DMS53 treated with DMSO at 0.1 percent for 48 hours (cell line): ENCODE data around the gene MTTP.

Experiments
- DNase-seq: peaks from one replicate; lab custom pipeline; 2025; ENCODE audit not compliant: unreplicated experiment; lab: John Stamatoyannopoulos, UW

Gene MTTP

DNA sequence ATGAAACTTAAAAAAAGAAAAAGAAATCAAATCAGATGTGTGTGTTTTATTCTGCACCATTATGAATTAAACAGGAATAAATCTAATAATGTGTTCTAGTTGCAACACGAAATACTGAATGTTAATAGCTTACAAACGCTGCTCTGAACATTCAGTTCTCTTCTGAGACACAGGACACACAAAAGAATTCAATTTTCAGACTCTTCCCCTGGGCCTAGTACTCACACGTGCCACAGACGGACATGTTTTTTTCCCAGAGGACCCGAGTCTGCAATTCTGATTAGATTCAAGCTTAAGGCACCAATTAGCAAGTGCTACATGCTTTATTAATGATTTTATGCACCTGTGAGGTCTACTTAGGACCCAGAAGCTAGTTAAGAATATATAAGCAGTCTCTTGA, 62.5 kb downstream of the MTTP start:
- no peak for DNase-seq

DNA sequence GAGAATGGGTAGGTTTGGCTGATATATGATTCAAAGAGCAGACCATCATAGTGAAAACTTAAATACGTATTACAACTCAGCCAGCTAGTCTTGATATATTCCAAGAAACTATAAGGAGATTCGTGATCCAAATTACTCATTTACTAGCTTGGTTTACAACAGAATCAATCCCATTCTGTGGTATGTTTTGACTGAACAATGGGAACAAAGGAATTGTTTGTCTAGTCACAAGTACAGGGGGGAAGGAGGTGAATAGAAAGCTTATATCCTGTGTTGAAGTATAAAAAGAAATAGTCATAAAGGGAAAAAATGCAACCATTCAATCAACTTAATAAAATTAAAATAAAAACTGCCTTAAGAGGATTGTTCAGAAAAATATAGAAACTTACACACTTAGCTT, 66.1 kb downstream of the MTTP start:
- peak; percentile 18 for DNase-seq

DNA sequence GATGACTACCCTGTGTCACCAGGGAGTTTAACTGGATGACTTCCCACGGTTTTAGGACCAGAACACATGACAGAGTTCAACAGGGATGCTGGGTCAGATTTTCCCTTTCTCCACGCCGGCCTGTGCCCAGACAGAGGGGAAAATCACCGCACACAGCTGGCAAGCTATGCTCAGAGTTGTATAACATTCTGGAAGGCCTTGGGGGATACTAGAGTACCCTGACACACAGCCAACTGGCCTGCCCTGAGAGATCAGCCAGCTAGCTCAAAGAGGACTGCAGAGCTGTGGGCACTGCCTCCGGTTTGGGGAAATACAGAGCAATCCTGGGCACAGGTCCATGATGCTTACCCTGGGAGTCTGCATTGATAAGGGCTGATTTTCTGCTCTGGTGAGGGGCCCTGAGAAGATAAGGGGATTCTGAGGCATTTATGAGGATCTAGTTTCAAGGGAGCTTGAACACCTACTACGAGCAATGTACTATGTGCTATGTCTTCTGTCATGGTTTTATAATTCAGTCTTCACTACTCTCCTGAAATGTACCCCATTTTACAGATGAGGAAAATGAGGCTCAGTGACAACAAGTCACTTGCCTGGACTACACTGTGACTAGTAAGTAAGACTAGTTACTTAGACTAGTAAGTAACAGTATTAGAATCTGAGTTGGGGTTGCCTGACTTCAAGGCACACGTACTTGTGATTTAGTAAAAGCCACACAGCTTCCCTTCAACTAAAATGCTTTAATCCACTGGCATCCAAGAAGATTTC, 68.3 kb downstream of the MTTP start:
- DNase-seq = no peak

DNA sequence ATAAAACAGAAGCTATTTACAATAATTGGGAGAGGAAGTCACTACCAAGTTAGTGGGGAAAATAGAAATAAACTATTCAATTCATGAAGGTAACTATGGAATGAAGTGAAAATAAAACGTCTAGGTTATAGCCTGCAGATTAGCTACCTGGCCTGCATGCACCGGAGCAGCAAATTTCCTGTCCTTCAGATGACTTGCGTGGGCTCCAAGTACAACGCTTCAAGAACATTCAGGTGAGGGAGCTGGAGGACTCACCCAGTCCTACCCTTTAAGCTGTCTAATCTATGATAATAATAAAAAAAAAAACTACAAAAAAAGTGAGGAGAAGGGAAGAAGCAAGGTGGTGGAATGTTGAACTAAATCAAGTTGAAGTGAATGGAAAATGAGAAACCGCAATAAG, 69.8 kb downstream of the MTTP start:
- no peak for DNase-seq

DNA sequence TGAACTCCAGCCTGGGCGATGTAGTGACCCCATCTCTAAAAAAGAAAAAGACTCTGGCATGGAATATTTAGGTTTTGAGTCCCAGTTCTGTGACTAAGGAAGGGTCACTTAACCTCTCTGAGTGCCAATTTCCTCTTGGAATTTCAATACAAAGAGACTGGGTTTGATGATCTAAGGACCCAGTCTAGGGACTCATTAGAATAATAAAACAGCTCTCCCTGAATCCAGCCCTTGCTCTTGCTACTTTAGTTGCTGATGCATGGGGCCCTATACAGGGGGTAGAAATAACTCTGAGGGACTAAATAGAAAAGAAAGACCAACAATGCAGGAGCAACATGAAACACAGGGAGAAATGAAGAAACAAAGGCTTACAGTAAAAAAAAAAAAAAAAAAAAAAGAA, 70.4 kb downstream of the MTTP start:
- no peak for DNase-seq

DNA sequence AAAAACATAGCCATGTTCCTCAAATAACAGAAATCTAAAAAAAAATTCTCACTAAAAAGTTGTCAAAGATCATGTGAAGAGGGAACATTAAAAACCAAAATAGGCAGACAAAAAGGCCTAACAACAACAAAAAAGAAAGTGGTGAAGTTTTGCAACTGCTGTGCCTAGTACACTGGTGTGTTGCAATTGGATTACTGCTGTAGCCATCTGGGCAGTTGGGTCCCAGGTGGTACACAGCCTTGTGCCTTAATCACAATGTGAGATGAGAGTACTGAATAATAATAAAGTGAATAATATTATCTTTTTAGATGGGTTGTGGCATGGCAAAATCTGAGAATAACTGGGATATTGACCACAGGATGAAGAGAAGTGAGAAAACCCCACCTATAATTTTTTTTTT, 71.0 kb downstream of the MTTP start:
- DNase-seq = no peak

DNA sequence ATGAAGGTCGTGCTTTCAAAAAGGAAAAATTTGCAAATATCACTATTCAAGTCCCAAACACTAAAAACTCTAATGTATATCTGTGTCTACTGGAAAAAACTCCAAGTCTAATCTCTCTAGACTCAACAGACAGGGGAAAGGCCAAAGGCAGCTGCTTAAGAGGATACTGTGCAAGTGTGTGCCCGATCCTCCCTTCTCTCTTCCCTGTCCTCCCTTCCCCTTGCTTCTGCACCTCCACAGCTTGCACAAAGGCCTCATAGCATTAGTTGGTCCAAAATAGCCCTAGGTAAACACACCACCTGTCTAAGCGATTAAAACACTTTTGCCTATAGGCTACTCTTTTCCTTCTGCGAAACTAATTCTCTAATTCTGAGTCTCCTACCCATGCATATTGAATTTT, 72.4 kb downstream of the MTTP start:
- DNase-seq = no peak

DNA sequence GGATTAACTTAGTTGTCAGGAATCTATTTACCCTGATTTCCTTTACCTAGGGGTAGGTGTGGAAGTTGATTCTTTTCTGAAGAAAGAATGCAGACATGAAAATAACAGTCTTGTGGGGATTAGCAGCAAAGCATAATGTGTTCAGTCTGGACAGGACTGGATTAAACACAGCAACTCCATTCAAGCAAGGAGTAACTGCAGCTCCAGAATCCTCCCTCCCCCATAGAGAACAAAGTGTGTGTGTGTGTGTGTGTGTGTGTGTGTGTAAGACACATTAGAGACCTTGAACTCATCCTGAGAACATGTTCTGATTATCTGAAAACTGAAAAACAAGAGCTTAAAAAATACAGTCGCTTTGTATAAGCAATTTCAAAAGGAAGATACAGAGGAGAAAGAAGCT, 73.7 kb downstream of the MTTP start:
- no peak for DNase-seq

DNA sequence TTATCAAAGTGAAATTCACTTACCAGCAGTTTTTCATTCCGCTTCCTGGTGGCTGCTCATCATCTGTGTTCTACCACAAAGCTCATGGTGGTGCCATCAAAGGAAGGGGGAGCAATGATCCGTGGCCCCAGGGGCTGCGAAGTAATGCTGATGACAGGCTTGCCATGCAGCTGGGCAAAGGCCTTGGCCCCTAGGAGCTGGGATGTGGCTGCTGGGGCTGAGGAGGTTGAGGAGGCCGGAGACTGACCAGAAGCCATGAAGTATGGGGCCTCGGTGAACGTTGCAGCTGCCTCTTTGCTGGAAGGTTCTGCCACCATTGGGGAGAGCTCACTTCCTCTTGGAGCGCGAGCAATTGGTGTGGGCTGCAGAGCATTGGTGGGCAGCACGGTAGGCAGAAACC, 74.6 kb downstream of the MTTP start:
- no peak for DNase-seq

DNA sequence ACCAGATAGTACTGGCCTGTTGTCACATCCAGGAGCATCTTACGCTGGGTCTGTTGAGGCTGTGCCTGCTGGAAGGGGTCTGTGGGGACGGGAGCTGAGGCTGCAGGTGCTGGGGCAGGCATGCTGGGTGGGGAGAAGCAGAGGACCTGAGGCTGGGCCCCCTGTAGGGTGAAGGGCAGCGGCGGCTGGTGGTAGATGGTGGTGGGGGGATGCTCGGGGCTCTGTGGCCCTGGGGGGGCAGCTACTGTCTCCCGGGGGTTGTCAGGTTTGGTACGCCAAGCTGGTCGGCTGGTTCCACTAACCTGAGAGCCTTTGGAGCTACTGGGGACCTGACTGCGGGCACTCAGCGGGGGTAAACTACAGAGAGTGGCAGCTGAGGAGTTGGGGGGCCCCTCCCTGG, 75.2 kb downstream of the MTTP start:
- no peak for DNase-seq

DNA sequence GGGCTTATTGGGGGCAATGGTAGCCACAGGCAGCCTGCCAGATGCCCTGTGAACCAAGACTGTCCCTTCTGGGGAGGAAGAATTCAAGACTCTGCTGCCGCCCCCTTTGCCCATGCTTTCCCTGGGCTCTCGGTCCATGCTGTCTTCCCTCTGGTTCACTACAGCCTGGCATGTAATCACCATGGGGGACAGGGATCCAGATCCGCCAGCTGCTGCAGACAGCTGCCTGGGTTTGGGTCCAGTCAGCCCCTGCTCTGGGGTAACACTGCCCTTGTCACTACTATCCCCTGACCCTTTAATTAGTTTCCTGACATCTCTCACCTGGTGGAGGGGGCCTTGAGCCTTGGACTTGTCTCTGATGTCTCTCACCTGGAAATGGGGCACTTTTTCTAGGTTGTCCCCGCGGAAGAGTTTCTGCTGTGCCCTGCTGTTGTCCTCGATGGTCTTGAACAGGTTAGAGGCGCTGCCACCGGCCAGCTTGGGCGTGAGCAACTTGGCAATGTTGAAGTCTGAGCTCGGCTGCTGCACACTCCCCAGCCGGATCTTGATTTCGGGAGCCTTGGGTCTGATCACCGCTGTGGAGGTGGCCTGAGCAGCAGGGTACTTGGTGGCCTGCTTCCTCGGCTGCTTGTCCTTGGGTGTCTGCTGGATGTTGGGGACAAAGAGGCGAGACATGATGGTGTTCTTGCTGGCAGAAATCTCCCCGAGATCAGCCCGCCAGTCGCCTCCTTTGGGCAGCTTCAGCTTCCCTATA, 76.6 kb downstream of the MTTP start:
- no peak for DNase-seq

DNA sequence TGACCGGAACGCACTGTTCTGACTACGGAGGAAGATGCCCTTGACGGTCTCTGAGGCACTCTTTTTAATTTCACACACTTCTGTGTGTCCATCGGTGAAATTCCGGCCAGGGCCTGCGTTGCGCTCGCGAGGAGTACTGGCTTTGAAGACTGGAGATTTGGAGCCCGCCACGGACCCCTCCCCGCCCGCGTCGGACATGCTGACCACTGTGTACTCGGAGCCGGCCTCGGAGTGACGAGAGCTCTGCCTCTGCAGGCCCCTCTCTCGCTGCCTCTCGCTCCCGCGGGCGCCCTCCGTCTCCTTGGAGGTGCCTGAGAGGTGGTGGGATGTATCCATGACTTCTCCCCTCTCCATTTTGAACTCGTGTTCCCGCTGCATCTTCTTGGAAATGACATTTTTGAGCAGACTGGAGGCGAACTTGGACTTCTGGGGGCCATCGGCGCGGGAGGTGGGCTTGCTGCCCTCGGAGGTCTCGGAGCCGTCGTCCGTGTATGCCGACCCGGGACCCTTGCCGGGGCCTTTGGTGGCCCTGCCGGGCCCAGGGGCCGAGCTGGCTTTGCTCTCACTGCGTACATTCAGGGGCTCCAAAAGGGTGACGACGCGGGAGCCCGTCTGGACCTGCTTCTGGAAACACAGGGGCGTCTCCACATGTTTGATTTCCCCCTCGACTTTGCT, 77.3 kb downstream of the MTTP start:
- DNase-seq = no peak

DNA sequence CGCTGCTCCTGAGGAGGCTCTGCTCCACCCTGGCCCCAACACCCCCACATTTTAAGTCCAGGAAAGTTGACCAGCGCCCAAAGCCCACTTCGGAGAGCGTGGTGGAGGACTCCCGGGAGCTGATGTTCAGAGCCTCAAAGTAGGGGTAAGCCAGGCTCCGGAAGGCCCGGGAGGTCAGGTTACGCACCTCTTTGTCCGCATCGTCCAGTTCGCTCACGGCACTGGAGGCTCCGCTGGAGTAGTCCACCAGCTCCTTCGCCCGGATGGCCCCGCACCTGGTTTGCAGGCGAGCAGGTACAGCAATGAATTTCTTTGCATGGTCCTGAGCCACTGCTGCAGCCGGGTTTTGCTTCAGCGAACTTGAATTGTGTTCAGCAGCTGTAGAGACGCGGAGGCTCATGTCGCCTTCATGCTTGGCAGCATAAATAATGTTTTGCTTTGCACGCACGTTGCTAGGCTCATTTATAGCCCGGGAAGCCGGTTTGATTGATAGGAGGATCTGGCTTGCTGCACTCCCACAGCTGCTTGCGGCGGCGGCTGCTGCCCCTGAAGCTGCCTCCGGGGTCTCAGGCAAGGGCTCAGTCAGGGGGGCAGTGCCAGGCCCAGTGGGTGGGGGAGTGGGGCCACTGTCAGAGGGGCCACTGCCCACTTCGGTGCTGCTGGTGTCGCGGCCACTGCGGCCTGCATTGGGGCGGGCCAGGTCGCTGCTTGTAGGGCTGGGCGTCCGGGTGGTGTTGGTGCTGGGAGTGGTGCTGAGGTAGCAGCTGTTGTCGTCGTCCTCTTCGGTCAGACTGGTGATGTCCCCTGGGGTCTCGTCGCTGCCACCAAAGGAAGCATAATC, 78.2 kb downstream of the MTTP start:
- DNase-seq = peak; percentile 33

DNA sequence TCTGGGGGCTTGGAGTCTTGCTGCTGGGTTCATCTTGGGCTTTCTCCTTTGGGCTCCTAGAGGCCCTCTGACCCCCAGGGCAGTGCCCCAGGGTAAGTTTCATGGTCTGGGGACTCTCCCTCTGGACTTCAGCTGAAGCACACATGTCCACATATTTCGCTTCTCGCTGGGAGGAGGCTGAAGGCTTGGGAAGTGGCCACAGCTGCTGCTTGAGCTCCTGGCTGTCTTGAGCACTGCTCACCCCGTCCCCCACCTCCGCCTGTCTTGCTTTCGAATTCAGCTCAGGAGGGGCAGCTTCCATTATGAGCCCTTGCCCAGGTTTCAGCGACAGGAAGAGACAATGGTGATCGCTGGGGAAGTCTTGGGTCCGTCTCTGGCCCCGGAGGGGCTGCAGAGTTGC, 79.3 kb downstream of the MTTP start:
- no peak for DNase-seq

DNA sequence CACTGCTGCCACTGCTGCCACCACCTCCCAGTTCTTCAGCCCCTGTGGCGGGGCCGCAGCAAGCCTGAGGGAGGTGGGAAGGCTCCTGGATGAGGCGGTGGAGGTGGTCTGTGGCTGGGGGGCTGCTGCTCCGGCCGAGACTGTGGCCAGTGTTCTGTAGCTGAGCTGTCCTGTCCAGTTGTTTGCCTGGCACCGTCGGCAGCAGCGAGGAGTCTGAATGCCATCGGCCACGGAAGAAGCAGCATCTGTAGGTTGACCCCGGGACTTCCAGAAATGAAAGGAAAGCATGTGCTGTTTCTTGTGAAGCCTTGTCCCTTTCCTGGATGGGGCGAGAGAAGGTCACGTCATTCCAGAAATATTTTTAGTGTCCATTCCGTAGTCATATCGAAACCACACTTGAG, 79.7 kb downstream of the MTTP start:
- DNase-seq = no peak

DNA sequence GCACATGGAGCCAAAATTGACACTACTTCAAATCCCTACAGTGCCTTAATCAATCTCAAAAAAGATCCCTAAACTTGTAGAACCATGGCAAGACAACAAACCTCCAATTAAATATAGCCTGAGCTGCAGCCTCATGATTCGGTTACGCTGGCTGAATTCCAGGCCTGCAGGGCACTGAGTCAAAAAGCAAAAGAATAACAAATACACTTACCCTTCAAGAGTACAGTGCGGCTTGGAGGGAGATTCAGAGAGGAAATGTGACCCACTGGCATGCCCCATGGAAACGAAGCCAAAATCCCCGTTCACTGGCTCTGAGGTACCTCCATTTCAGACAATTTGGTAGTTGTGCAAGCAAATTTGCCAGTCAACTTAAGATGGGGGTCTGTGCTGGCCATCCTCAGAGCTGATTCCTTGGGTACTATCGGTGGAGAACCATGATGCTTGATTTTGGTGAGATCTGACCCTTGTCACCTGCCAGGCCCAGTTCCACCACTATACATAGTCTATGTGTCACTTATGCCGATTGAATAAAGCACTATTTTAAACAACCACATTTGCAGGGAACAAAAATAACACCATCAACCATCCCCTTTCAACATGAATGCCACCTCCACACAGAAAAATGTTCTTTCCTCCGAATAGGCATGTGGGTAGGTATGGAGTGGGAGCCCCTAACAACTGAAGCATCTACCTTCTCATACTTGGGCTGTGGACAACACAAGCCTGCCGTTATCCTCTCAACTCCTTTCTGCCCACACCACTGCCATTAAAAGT, 80.9 kb downstream of the MTTP start:
- no peak for DNase-seq

DNA sequence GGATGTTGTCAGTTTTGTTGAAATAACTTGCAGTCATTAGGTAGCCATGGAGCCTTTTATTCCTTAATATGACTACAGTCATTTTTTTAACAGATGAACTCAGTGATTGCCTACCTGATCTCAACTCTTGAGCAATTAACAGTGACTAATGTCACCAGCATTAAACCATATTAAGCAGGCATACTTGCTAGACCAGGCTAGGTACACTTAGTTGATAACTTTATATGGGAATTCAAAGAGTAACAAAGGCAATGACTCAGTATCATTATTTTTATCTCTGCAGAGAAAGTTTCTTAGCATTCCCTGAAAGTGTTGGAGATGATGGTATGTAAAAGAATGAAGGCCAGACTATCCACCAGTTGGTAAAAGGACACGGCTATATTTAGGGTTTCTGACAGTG, 83.2 kb downstream of the MTTP start, which contains the start of gene C4orf54:
TSS of gene C4orf54 (minus strand) at position 31 of the 400 bp plus-strand sequence. CDS start 3,180 bp downstream, outside the sequence.
- DNase-seq = no peak

DNA sequence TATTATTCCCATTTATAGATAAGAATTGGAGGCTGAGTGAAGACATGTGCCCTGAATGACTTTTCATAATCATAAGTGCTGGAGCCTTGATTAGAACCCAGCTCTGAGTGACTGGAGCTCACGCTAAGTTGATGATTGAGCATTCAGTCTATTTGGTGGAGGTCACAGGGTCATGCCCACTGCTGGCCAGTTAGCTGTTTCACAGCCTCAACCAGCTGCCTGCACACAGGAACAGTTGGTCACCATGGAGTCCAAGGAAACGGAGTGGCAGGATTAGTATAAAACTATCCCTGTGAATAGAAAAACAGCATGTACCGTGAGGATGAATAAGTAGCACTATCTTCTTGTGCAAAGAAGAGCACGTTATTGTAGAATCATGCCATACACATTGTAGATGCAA, 84.0 kb downstream of the MTTP start:
- DNase-seq = no peak

DNA sequence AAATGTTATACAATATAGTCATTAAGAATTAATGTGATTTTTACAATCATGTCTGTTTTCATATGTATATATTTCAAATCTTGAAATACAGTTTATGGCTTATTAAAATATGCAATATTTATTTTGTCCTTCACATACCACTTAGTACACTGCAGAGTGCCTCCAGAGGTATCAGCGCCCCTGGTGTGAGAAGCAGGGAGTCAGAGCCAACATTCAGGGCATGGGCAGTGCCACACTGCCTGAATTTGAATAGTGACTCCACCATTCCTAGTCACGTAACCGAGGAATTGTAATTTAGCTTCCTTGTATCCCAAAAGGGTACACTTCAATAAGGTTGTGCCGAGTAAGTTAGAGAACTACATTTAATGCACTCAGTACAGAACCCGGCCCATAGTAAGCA, 87.3 kb downstream of the MTTP start:
- no peak for DNase-seq

DNA sequence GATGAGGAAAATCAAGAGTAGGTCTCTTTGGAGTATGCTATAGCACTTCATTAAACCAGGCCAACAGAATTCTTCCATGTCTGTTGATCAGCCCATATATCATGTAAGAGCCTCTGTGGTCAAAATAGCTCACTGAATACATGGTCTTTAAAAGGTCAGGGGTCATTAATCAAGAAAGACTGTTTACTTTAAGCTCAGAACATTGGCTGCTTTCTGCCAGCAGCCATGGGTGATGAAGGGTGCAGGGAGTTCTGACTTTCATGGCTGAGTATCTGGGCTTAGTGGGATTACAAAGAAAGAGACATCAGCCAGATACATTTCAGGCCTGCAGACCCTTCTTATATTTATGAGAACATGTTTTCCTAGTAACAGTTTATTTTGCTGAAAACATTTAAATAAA, 90.1 kb downstream of the MTTP start:
- no peak for DNase-seq
